HG02981 (cell line): ENCODE data around the gene SNPH.
A peak's percentile ranks its signal among the peaks of the same experiment; 100 is the strongest.

Experiments
- ATAC-seq: cut with Tn5 transposase; IDR thresholded peaks from one replicate; pipeline ENCODE4 v1.9.1; 2021; ENCODE audit warnings: mild to moderate bottlenecking, moderate library complexity; ENCODE audit not compliant: unreplicated experiment

SNPH gene

DNA sequence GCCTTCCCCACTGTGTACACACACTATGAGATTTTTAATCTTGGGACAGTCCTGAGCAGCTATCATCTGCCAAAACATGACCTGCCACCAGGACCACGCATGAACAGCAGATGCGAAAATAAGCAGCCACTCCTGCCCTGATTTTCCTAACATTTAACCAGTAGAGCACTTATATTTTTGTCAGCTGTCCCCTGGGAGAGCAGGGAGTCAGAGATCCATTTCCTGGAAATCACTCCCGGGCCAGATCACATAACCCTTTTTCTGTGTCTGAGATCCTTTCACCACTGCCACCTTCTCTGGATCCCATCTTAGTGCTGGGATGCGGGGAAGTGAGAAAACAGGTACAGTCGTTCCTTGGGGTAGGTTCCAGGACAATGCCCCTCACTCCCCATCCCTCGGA is 57.2 kb downstream of the SNPH start:
- ATAC-seq, result no peak

- no peak for ATAC-seq
These were observed 57.9 kb downstream of the SNPH start for GRCh38 chr20:1323830-1324597.

GRCh38 chr20:1324598-1325172 is 58.6 kb downstream of the SNPH start:
- ATAC-seq, result no peak

DNA sequence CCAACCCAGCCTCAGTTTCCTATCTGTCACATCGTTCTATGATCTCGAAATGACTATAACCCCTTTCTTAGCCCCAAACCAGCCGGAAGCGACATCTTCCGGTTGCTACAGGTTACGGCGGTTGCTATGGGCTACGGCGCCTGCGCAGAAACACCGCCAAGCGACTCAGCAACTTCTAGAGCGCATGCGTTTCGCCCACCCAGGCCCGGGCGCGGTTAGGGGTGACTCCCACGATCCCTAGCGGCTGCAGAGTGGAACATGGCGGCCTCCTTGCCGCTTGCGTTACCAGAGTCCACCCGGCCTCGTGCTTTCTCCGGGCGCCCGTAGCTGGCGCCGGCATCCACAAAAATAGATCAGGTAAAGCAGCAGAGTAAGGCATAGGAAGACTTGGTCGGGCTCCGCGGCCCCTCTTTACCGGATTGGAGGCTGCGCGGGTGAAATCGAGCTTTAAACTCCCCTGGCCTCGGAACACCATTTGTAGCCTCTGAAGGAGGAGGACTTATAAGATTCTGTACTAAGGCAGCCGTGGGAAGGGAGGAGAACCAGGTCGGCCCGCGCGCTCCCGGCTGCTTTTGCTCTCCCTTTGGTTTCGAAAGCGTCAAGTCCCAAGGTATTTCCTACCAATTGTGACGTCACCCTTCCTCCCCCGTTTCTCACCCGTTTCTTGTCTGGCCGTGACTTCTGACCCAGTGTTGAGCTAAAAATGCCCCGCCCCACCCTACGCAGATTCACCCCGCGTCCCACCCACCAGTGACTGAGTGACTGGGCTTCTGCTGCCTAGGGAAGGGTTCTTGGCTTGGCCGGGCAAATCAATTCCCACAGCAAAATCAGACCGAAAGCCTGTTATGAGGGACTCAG is 59.3 kb downstream of the SNPH start:
- ATAC-seq, result peak; percentile 86

- no peak for ATAC-seq
These were observed 60.2 kb downstream of the SNPH start for GRCh38 chr20:1326031-1326930.

DNA sequence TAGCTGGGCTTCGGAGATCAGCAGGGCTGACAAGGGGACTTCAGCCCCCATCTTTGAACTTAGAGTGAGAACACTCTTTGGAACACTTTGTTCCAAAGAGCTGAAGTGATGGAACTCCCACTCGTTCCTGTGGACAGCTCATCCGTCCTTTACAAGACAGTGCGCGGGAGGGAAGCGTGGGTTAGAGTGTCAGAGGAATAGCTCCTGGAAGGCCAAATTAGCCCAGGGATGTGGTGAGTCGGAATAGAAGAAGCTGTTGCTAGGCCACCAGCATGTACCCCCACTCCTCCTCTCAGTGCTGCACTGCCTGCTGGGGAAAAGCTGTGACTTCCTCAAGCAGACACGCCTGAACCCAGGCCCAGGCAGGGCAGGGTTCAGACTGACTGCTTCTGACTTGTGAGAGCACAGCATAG is 61.2 kb downstream of the SNPH start:
- no peak for ATAC-seq

GRCh38 chr20:1327827-1328679 is 62.0 kb downstream of the SNPH start:
- ATAC-seq, result no peak

GRCh38 chr20:1328680-1329330 is 62.7 kb downstream of the SNPH start, which contains the start of gene SDCBP2:
Gene SDCBP2, minus strand, starts transcription at chr20:1329139. Its CDS starts 8,723 bp downstream, at chr20:1320416.
- ATAC-seq, result no peak

- no peak for ATAC-seq
These were observed 64.2 kb downstream of the SNPH start for GRCh38 chr20:1330075-1330830.

- ATAC-seq, result no peak
These were observed 65.0 kb downstream of the SNPH start for GRCh38 chr20:1331101-1331500.

GRCh38 chr20:1331801-1332453 is 65.8 kb downstream of the SNPH start:
- ATAC-seq, result no peak

GRCh38 chr20:1332749-1333300 is 66.7 kb downstream of the SNPH start:
- ATAC-seq, result no peak

- no peak for ATAC-seq
These were observed 67.6 kb downstream of the SNPH start for GRCh38 chr20:1333462-1334369.

- no peak for ATAC-seq
These were observed 68.3 kb downstream of the SNPH start for GRCh38 chr20:1334370-1334731.

GRCh38 chr20:1334761-1335160 is 68.7 kb downstream of the SNPH start:
- no peak for ATAC-seq

- no peak for ATAC-seq
These were observed 70.0 kb downstream of the SNPH start for GRCh38 chr20:1335961-1336698.
